NCI-H187 treated with DMSO at 0.1 percent for 48 hours (cell line): ENCODE results near the gene OR51I2.

Experiments
- DNase-seq: peaks from one replicate; lab custom pipeline; 2025; lab: John Stamatoyannopoulos, UW

OR51I2 gene

GRCh38 chr11:5505363-5506048, 56.4 kb downstream of the OR51I2 start:
- DNase-seq: no peak
